Transverse colon (tissue), 4 donors: Measurements from ENCODE around the gene MYBPC1.
"Not testable (repeated sequence)": the region's sequence is repeated elsewhere in the genome, so short reads cannot be mapped to it uniquely, and the experiment has no call there.

Experiments
- CTCF ChIP-seq, 5 experiments: fragments of 200-600 bp in 3 of 5; fragments of 450-650 bp in 2 of 5; sonication (generic) in 3 of 5; IDR thresholded peaks; 1 replicate in 2 of 5; 2 replicates in 3 of 5; pipeline ENCODE4 v1.5.1; 2016 to 2017; ENCODE audit warnings: antibody characterized with exemption in 5 of 5, inconsistent platforms in 3 of 5, mild to moderate bottlenecking in 2 of 5, moderate library complexity in 1 of 5
- EP300 ChIP-seq: sonication (generic); formaldehyde crosslinking; IDR thresholded peaks from one replicate; pipeline ENCODE4 v1.6.1; 2017; ENCODE audit warnings: antibody characterized with exemption, low read depth
- POLR2AphosphoS5 ChIP-seq, 3 donors: sonication (generic); formaldehyde crosslinking; IDR thresholded peaks; one replicate each; pipeline ENCODE4 v1.6.1; 2016; ENCODE audit warnings: antibody characterized with exemption in 3 of 3

GRCh38 chr12:101681627-101682026 lies 86.9 kb downstream of the MYBPC1 start:
- not testable (repeated sequence) for TF ChIP-seq POLR2AphosphoS5 (IDR thresholded peaks at IDR 0.05); CTCF (IDR thresholded peaks at IDR 0.05); EP300
